Measurements from ENCODE around the gene TECTB.

DNA sequence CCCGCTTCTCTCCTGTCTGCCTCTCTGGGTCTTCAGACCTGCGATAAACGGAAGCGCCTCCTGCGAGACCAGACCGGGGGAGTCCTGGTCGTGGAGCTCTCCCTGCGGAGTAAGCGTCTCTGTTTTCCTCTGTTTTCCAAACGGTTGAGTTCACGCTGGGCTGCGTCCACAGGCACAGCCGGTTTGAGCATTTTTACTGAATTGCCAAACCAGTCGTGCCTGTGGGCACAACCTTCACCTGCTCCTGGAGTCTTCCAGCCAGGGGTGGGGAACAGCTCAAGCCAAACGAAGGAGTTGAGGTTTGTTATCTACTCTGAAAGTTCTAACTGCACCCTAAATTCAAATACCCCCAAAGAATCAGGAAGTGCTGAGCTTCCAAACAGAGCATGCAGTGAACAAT is 16.3 kb downstream of the TECTB start:
- TF ChIP-seq, protein P1, sequence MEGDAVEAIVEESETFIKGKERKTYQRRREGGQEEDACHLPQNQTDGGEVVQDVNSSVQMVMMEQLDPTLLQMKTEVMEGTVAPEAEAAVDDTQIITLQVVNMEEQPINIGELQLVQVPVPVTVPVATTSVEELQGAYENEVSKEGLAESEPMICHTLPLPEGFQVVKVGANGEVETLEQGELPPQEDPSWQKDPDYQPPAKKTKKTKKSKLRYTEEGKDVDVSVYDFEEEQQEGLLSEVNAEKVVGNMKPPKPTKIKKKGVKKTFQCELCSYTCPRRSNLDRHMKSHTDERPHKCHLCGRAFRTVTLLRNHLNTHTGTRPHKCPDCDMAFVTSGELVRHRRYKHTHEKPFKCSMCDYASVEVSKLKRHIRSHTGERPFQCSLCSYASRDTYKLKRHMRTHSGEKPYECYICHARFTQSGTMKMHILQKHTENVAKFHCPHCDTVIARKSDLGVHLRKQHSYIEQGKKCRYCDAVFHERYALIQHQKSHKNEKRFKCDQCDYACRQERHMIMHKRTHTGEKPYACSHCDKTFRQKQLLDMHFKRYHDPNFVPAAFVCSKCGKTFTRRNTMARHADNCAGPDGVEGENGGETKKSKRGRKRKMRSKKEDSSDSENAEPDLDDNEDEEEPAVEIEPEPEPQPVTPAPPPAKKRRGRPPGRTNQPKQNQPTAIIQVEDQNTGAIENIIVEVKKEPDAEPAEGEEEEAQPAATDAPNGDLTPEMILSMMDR (conservative IDR thresholded peaks at IDR 0.05 in 1 of 2, IDR thresholded peaks at IDR 0.05 in 1 of 2; ENCODE audit: low read depth in 1 of 2, low read length in 2 of 2) = no peak
- no peak for TF ChIP-seq EZH2 (IDR thresholded peaks at IDR 0.05; ENCODE audit: low read length, missing control alignments)
